Measurements from ENCODE around the gene HACD3. TPM values are rescaled to one million over a fixed set of nuclear protein-coding genes. Genes with fewer than 3 reads are reported as not detected.
"Not testable (repeated sequence)": the region's sequence is repeated elsewhere in the genome, so short reads cannot be mapped to it uniquely, and the experiment has no call there.

HACD3 gene
- total RNA-seq, 1 experiment from 2014 or later = 87.2 TPM

GRCh38 chr15:65552851-65553250, 22.6 kb downstream of the HACD3 start:
- H3K4me1 ChIP-seq (ENCODE audit: low read length); H3K4me2 ChIP-seq (ENCODE audit: low read depth, low read length, poor library complexity, severe bottlenecking); DNase-seq; H3K27me3 ChIP-seq (ENCODE audit: low read length); H4K20me1 ChIP-seq (ENCODE audit: insufficient read depth, low read depth, low read length); H3K9me3 ChIP-seq (ENCODE audit: low read length); H3K4me3 ChIP-seq (ENCODE audit: low read length); H3K27ac ChIP-seq (ENCODE audit: low read length); H2AFZ ChIP-seq (ENCODE audit: low read length); H3K9ac ChIP-seq (ENCODE audit: low read length); H3K9me2 ChIP-seq (replicated peaks; ENCODE audit: insufficient read depth, low read length): not testable (repeated sequence)
- H3K36me3 ChIP-seq (ENCODE audit: insufficient read depth, low read length) = peaks cover 31% of the 10 kb centered on the region
- H3K79me2 ChIP-seq (ENCODE audit: low read length) = peaks cover 82% of the 10 kb centered on the region

GRCh38 chr15:65553691-65554090, 23.4 kb downstream of the HACD3 start:
- no peak for DNase-seq
- Histone ChIP-seq H4K20me1 (ENCODE audit: insufficient read depth, low read depth, low read length) (peaks cover 6% of the 10 kb centered on the region; the same call in 1 of the 2 replicates), H3K4me3 (ENCODE audit: low read length) (no peak overlapping the region), H3K9me2 (replicated peaks; ENCODE audit: insufficient read depth, low read length) (no peaks in the 10 kb centered on the region), H3K4me2 (ENCODE audit: low read depth, low read length, poor library complexity, severe bottlenecking) (no peak overlapping the region), H3K9me3 (ENCODE audit: low read length) (no peaks in the 10 kb centered on the region), H3K79me2 (ENCODE audit: low read length) (peaks cover 82% of the 10 kb centered on the region), H3K27ac (ENCODE audit: low read length) (no peak overlapping the region), H3K27me3 (ENCODE audit: low read length) (no peaks in the 10 kb centered on the region), H3K36me3 (ENCODE audit: insufficient read depth, low read length) (peaks cover 40% of the 10 kb centered on the region), H3K4me1 (ENCODE audit: low read length) (no peaks in the 10 kb centered on the region), H2AFZ (ENCODE audit: low read length) (no peak overlapping the region), H3K9ac (ENCODE audit: low read length) (no peak overlapping the region)

GRCh38 chr15:65556622-65557021, 26.4 kb downstream of the HACD3 start:
- Histone ChIP-seq H3K4me3 (ENCODE audit: low read length) (no peak overlapping the region), H3K27me3 (ENCODE audit: low read length) (no peaks in the 10 kb centered on the region), H3K4me1 (ENCODE audit: low read length) (no peaks in the 10 kb centered on the region), H3K9me3 (ENCODE audit: low read length) (no peaks in the 10 kb centered on the region), H2AFZ (ENCODE audit: low read length) (no peak overlapping the region), H3K79me2 (ENCODE audit: low read length) (peaks cover 75% of the 10 kb centered on the region), H4K20me1 (ENCODE audit: insufficient read depth, low read depth, low read length) (peaks cover 3% of the 10 kb centered on the region; the same call in 1 of the 2 replicates), H3K4me2 (ENCODE audit: low read depth, low read length, poor library complexity, severe bottlenecking) (no peak overlapping the region), H3K9ac (ENCODE audit: low read length) (no peak overlapping the region), H3K27ac (ENCODE audit: low read length) (no peak overlapping the region), H3K9me2 (replicated peaks; ENCODE audit: insufficient read depth, low read length) (no peaks in the 10 kb centered on the region), H3K36me3 (ENCODE audit: insufficient read depth, low read length) (peaks cover 59% of the 10 kb centered on the region)
- no peak for DNase-seq

GRCh38 chr15:65558336-65558735, 28.1 kb downstream of the HACD3 start:
- no peak overlapping the region for H3K27ac ChIP-seq (ENCODE audit: low read length)
- H3K4me2 ChIP-seq (ENCODE audit: low read depth, low read length, poor library complexity, severe bottlenecking) = no peak overlapping the region

GRCh38 chr15:65558997-65559760, 28.9 kb downstream of the HACD3 start:
- no peak overlapping the region for H3K27ac ChIP-seq (ENCODE audit: low read length)
- H3K4me3 ChIP-seq (ENCODE audit: low read length) = no peak overlapping the region
- no peak overlapping the region for H2AFZ ChIP-seq (ENCODE audit: low read length)
- peaks cover 68% of the 10 kb centered on the region for H3K36me3 ChIP-seq (ENCODE audit: insufficient read depth, low read length)
- no peak overlapping the region for H3K4me2 ChIP-seq (ENCODE audit: low read depth, low read length, poor library complexity, severe bottlenecking)
- no peak overlapping the region for H3K9ac ChIP-seq (ENCODE audit: low read length)
- H4K20me1 ChIP-seq (ENCODE audit: insufficient read depth, low read depth, low read length) = no peaks in the 10 kb centered on the region
- no peaks in the 10 kb centered on the region for H3K4me1 ChIP-seq (ENCODE audit: low read length)
- H3K9me3 ChIP-seq (ENCODE audit: low read length) = no peaks in the 10 kb centered on the region
- peaks cover 60% of the 10 kb centered on the region for H3K79me2 ChIP-seq (ENCODE audit: low read length)
- no peaks in the 10 kb centered on the region for H3K27me3 ChIP-seq (ENCODE audit: low read length)
- no peaks in the 10 kb centered on the region for H3K9me2 ChIP-seq (replicated peaks; ENCODE audit: insufficient read depth, low read length)
- no peak for DNase-seq

More at GRCh38 chr15:65558336-65558735, 28.1 kb downstream of the HACD3 start:
- no peaks in the 10 kb centered on the region for H3K9me2 ChIP-seq (replicated peaks; ENCODE audit: insufficient read depth, low read length)
- no peak overlapping the region for H3K9ac ChIP-seq (ENCODE audit: low read length)
- no peaks in the 10 kb centered on the region for H3K4me1 ChIP-seq (ENCODE audit: low read length)
- DNase-seq = no peak
- peaks cover 69% of the 10 kb centered on the region for H3K36me3 ChIP-seq (ENCODE audit: insufficient read depth, low read length)
- no peak overlapping the region for H2AFZ ChIP-seq (ENCODE audit: low read length)
- H4K20me1 ChIP-seq (ENCODE audit: insufficient read depth, low read depth, low read length) = peaks cover 1% of the 10 kb centered on the region; the same call in 1 of the 2 replicates
- peaks cover 68% of the 10 kb centered on the region for H3K79me2 ChIP-seq (ENCODE audit: low read length)
- H3K4me3 ChIP-seq (ENCODE audit: low read length) = no peak overlapping the region
- no peaks in the 10 kb centered on the region for H3K9me3 ChIP-seq (ENCODE audit: low read length)
- H3K27me3 ChIP-seq (ENCODE audit: low read length) = no peaks in the 10 kb centered on the region

- DNase-seq = no peak
- H3K9ac ChIP-seq (ENCODE audit: low read length) = no peak overlapping the region
- H4K20me1 ChIP-seq (ENCODE audit: insufficient read depth, low read depth, low read length) = no peaks in the 10 kb centered on the region
- H3K9me3 ChIP-seq (ENCODE audit: low read length) = no peaks in the 10 kb centered on the region
- no peaks in the 10 kb centered on the region for H3K27me3 ChIP-seq (ENCODE audit: low read length)
- H3K4me2 ChIP-seq (ENCODE audit: low read depth, low read length, poor library complexity, severe bottlenecking) = no peak overlapping the region
- peaks cover 71% of the 10 kb centered on the region for H3K36me3 ChIP-seq (ENCODE audit: insufficient read depth, low read length)
- no peaks in the 10 kb centered on the region for H3K9me2 ChIP-seq (replicated peaks; ENCODE audit: insufficient read depth, low read length)
- H3K79me2 ChIP-seq (ENCODE audit: low read length) = peaks cover 55% of the 10 kb centered on the region
- H3K27ac ChIP-seq (ENCODE audit: low read length) = no peak overlapping the region
- H2AFZ ChIP-seq (ENCODE audit: low read length) = no peak overlapping the region
- H3K4me1 ChIP-seq (ENCODE audit: low read length) = no peaks in the 10 kb centered on the region
- no peak overlapping the region for H3K4me3 ChIP-seq (ENCODE audit: low read length)
These were observed 29.7 kb downstream of the HACD3 start for GRCh38 chr15:65559941-65560340.

GRCh38 chr15:65561934-65562333, 31.7 kb downstream of the HACD3 start:
- DNase-seq = no peak
- Histone ChIP-seq H3K36me3 (ENCODE audit: insufficient read depth, low read length) (peaks cover 79% of the 10 kb centered on the region), H3K27ac (ENCODE audit: low read length) (no peak overlapping the region), H3K79me2 (ENCODE audit: low read length) (peaks cover 37% of the 10 kb centered on the region), H3K27me3 (ENCODE audit: low read length) (no peaks in the 10 kb centered on the region), H4K20me1 (ENCODE audit: insufficient read depth, low read depth, low read length) (no peaks in the 10 kb centered on the region), H3K4me3 (ENCODE audit: low read length) (no peak overlapping the region), H2AFZ (ENCODE audit: low read length) (no peak overlapping the region), H3K9ac (ENCODE audit: low read length) (no peak overlapping the region), H3K9me2 (replicated peaks; ENCODE audit: insufficient read depth, low read length) (no peaks in the 10 kb centered on the region), H3K9me3 (ENCODE audit: low read length) (no peaks in the 10 kb centered on the region), H3K4me1 (ENCODE audit: low read length) (no peaks in the 10 kb centered on the region), H3K4me2 (ENCODE audit: low read depth, low read length, poor library complexity, severe bottlenecking) (no peak overlapping the region)

GRCh38 chr15:65569728-65570127, 39.5 kb downstream of the HACD3 start:
- no peaks in the 10 kb centered on the region for H3K79me2 ChIP-seq (ENCODE audit: low read length)
- H3K27ac ChIP-seq (ENCODE audit: low read length) = no peak overlapping the region
- DNase-seq = no peak
- no peaks in the 10 kb centered on the region for H4K20me1 ChIP-seq (ENCODE audit: insufficient read depth, low read depth, low read length)
- H2AFZ ChIP-seq (ENCODE audit: low read length) = no peak overlapping the region
- H3K4me3 ChIP-seq (ENCODE audit: low read length) = no peak overlapping the region
- no peaks in the 10 kb centered on the region for H3K4me1 ChIP-seq (ENCODE audit: low read length)
- H3K27me3 ChIP-seq (ENCODE audit: low read length) = no peaks in the 10 kb centered on the region
- H3K9me3 ChIP-seq (ENCODE audit: low read length) = no peaks in the 10 kb centered on the region
- H3K9me2 ChIP-seq (replicated peaks; ENCODE audit: insufficient read depth, low read length) = no peaks in the 10 kb centered on the region
- H3K36me3 ChIP-seq (ENCODE audit: insufficient read depth, low read length) = peaks cover 69% of the 10 kb centered on the region
- no peak overlapping the region for H3K4me2 ChIP-seq (ENCODE audit: low read depth, low read length, poor library complexity, severe bottlenecking)
- no peak overlapping the region for H3K9ac ChIP-seq (ENCODE audit: low read length)

All from Karpas-422 (cell line).